GM18870 (cell line): Measurements from ENCODE around the gene M1AP.
A peak's percentile ranks its signal among the peaks of the same experiment; 100 is the strongest.

Experiments used
- ATAC-seq: cut with Tn5 transposase; IDR thresholded peaks from one replicate; pipeline ENCODE4 v1.9.1; 2021; ENCODE audit warnings: moderate library complexity; ENCODE audit not compliant: unreplicated experiment

Gene M1AP

DNA sequence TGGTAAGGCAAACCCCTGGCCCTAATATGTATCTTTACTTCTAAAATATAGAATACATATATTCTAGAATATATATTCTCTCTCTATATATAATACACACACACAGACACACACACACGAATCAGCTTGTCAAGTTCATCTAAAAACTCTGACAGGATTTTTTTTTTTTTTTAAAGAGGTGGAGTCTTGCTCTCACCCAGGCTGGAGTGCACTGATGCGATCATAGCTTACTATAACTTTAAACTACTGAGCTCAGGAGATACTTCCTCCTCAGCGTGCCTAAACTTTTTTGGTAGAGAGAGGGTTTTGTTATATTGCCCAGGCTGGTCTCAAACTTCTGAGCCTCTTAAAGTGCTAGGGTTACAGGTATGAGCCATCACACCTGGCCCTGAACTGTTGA is 48.5 kb downstream of the M1AP start:
- ATAC-seq, result no peak

DNA sequence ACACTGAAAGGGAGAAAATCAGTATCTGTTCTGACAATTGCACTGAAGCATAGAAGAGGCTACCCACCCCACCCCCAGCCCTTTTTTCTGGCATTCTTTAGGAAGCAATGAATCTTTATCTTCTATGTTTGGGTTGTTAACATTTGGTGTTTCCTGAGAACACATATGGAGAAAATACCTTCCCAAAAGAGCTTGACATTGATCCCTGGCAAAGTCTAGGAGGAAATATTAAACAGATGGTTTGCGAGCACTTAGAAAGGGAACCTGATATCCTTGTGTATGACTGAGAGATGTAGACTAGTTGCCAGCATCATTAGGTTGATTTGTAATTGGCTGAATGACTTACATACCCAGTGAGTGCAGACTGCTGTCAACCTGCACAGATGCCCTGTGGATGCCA is 50.7 kb downstream of the M1AP start:
- no peak for ATAC-seq

DNA sequence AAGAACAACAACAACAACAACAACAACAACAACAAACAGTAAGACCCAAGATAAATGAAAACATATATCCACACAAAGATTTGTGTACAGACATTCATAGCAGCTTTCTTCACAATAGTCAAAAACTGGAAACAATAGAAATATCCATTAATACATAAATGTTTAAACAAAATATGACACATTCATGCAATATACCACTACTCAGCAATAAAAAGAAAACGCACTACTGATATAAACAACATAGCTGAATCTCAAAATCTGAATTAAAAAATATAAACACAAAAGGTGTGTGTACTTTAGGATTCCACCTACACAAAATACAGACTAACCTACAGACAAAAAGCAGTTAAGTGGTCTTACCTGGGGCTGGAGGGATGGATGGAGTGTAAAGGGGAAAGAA is 51.5 kb downstream of the M1AP start:
- ATAC-seq, result no peak

DNA sequence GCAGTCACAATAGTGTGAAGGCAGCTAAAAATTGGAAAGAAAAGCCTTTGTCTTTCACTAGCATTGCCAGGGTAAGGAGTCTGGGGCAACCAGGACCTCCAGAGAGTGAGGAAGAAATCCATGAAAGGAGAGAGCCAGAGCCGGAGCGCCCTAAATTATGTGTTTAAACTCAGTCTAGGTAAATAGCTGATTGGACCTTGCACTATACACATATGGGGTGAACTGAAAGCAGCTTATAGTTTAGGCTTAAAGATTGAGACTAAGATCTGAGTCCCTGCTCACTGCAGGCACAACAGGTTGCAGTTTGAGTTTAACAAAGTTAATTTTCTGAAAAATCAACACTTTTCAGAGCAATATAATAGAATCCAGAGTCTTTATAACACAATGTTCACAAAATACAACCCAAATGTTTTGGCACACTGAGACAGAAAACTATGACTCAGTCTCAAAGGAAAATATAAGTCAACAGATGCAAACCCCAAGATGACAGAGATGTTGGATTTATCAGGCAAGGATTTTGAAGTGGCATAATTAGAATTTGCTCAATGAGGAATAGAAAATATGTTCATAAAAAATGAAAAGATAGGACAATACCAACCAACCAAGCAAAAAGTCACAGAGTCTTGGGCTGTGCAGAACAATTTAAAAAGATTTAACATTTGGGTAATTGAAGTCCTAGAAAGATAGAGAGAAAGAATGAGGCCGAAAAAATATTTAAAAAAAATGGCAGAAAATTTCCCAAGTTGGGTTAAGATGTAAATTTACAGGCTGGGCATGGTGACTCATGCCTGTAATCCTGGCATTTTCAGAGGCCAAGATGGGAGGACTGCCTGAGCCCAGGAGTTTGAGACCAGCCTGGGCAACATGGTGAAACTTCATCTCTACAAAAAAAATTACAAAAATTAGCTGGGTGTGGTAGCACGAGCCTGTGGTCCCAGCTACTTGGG is 54.0 kb downstream of the M1AP start:
- ATAC-seq, result no peak

DNA sequence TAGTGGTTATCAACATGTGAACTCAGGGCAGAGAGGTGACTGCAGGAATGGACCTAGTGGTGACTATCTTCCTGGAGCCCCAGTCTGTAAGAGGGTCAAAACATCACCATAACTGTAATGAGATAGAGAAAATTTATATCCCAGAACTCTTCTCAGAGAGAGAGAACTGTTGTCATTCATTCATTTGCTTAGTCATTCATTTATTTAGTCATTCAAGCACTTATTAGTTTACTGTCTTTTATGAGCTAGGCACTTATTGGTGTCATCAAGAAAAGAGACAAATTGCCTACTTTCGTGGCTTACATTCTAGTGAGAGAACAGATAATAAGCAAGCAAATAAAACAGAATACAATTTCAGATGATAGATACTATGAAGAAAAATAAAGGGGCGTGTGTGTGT is 59.5 kb downstream of the M1AP start:
- ATAC-seq, result no peak

DNA sequence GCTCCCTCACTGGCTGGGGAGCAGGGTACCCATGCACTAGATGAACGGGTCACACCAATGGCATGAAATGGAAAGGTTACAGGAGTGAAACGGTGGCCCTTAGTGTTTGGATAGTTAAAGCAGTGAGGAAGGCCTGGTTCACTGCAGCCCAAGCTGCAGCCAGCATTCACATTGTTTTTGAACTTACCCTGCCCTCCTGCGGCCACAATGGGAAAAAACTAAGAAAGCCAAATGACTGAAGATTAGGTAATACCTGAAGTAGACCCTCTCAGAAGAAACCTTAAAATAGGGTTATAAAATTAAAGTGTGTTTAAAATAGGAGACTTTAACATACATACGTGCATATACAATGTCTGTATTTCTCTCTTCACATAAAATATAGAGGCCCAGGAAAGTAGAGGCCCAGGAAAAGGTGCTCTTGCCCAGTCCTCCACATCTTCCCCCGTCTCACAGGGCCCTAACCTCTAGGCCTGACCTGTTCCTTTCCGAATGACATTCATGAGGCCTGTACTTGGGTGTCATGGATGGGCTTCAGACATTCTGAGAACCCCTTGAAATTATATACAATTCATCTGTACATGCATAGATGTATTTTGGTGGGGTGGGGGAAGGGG is 60.4 kb downstream of the M1AP start:
- ATAC-seq, result peak; percentile 59

DNA sequence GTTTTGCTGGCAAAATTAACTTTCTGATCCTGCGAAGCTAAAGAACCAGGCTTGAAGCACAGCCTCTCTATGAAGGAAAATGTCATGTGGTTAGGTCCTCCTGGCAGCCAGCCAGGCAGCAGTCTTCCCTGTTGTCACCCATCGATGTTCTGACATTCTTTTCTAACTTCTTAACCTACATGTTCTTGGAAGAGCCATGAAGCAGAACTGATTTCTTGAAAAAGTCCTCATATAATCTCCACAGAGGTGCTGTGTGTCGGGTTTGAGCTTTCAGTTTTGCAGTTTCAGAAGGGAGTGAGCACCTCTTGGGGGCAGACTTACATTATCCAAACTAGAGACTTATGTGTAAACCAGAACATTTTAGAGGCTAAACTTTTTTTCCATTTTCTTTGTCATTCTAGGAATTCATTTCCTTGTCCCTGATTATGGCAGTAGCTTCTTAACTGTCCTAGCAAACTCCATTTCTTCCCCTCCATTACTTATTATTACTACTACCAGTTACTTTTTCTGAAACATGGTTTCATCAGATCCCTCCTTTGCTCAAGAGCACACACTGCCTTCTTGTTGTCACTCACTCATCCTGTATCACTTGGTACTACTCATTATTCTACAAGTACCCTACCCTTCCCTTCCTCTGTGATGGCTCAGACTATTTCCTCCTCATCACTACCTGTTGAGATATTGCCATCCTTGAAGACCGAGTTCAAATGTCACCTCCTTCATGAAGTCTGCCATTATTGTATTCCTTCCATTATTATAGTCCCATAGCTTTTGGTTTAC is 62.5 kb downstream of the M1AP start:
- no peak for ATAC-seq

DNA sequence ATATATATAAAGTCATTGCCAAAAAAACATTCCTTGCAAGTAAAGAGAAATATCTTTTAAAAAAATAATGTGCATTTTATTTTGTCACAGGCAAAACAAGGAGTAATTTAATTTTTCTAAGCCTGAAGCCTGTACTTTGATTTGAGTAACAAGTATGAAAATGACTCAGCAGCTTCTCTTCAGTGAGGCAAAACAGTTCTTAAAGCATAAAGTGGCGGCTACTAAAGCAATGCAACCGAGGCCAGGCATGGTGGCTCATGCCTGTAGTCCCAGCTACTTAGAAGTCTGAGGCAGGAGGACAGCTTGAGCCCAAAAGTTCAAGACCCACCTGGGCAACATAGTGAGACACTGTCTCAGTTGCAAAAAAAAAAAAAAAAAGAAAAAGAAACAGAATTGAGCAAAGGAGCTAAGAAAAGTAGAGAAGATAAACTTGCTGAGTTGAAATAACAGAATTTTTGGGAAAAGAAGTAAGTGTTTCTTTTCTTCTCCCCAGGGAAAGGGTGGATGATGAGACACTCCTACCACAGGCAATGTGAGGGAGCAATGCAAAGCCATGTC is 64.0 kb downstream of the M1AP start:
- peak; percentile 45 for ATAC-seq

DNA sequence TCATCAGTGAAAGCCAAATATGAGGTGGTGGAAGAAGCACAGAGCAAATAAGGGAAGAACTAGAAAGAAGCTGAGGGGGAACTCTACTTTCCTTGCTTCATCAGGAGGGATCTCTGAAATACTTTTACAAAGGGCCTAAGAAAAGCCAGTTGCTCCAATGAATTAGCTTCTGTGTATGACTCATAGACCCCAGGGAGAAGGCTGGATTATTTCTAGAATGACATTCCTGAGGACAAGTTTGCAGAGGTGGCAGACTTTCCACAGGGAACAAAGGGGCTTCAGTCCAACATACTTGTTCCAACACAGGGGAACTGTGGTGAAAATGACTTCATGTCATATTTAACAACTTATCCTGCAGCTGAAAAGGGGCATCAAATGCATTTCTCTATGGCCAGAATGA is 64.6 kb downstream of the M1AP start:
- ATAC-seq, result no peak

DNA sequence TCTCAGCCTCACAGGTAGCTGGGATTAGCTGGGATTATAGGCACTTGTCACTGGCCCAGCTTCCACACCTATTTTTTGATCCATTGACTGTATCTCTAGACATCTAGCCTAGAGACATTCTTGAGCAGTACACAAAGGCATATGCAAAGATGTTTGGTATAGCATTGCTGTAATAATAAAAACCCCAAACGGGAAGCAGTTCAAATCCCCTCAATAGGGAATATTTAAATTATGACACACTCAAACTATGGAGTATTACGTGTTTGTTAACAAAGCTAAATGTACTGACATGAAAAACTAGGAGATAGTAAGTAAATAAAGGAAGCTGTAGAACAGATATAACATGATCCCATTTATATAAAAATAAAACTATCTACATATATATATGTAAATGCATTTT is 65.9 kb downstream of the M1AP start:
- ATAC-seq, result no peak

DNA sequence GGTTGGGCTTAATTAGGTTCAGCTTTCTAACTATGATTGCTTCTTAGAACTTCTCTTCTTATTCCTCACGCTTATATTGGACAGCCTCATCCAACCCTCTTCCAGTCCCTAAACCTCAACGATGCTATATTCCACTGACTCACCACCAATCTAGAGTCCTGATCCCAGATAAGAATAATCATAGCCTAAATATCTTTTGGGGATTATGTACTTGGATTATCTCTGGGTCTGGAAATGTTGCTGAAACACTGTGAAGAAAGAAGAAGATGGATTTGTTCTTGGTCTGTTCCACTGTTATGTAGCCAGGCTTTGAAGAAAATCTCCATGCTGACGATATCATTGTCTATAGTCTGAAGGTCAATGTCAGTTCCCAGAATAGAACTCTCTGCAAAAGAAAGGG is 66.7 kb downstream of the M1AP start:
- no peak for ATAC-seq

DNA sequence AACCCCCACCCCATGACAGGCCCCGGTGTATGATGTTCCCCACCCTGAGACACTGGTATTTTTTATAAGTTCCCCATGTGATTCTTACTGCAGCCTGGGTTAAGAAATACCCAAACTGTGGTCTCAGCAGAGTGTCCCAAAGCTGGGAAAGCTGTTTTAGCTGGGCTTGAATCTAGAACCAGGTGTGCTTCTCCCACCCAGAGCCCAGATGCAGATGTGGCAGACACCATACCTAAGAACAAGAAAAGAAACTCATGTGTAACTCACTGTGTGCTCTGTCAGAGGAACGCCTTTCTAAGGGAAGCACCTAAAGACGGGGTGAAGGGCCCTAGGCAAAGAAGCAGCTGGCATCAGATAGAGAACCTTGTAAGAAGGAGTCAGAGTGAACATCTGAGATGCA is 69.7 kb downstream of the M1AP start:
- ATAC-seq, result no peak

DNA sequence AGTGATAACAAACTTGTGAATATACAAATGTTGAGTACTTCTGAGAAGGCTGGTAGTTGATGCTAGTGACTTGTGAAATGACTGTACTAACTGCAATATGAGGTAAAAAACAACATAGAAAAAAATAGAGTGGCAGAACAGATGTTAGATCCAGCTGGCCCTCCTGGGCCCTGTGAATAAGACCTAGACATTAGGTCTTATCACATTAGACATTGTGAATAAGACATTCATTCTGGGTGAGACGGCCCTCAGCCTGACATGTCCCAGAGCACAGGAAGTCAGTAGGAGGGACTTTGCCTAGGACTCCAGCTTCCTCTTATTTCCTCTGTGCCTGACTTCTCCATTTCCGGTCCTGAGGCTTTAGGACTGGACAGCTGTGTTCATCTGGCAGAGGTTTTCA is 70.7 kb downstream of the M1AP start:
- no peak for ATAC-seq

DNA sequence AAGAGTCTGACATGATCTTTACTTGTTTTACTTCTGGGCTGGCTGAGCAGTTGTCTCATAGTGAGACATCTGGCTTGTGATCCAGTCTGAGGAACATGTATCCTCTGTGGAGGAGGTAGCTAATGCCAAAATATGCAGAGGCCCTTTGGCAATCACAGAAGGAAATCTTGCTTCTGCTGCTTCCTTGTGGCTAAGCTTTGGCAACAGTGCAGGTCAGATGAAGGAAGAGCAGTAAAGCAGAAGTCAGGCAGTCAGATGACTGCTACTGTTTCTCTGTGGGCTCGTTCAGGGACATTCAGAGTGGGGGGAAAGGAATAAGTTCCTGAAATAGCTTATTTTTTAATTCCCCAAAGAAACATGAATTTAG is 71.3 kb downstream of the M1AP start:
- ATAC-seq, result no peak

DNA sequence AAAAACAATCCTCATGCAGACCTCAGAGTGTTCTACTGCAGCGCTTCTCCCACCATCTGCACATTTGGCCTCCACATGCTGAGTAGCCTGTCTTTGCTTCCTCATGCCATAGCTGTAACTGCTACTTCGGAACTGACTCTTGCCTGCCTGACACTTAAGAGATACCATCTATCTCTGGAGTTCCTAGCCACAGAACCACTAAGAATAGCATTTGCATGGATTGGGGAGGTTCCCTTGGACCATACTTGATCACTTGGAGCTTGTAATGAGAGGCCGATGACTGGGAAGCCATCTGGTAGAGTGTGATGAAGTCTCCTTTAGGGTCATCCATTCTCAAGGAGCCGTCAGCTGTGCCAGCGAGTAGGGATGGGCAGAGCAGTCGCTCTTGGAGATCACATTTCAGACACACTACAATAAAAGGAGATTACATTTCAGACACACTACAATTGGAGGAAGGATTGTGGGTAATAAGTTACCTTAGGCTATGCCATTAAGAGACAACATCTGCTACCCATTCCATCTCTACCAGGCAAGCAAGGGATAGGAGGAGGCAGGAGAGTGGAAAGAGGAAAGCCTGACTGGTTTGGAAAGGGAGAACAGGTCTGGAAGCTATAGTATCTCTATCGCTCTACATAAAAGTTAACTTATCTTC is 71.8 kb downstream of the M1AP start:
- no peak for ATAC-seq

DNA sequence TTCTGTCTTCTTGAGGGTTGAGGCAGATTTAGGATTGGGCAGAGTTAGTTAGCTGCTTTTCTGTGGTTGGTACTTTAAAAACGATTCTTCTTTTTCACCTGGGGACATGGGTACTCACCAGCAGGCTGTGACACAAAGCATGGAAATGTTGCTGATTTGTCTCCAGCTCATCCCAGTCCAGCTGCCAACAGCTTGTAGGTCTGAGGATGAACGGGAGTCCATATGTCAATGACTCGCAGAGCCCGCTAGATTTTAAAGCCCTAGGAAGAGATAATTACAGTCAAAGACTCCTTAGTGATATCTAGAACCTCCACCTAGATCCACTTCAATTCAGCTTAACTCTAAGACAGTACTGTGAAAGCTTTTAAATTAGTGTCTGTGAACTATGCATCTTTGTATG is 72.8 kb downstream of the M1AP start:
- ATAC-seq, result no peak

DNA sequence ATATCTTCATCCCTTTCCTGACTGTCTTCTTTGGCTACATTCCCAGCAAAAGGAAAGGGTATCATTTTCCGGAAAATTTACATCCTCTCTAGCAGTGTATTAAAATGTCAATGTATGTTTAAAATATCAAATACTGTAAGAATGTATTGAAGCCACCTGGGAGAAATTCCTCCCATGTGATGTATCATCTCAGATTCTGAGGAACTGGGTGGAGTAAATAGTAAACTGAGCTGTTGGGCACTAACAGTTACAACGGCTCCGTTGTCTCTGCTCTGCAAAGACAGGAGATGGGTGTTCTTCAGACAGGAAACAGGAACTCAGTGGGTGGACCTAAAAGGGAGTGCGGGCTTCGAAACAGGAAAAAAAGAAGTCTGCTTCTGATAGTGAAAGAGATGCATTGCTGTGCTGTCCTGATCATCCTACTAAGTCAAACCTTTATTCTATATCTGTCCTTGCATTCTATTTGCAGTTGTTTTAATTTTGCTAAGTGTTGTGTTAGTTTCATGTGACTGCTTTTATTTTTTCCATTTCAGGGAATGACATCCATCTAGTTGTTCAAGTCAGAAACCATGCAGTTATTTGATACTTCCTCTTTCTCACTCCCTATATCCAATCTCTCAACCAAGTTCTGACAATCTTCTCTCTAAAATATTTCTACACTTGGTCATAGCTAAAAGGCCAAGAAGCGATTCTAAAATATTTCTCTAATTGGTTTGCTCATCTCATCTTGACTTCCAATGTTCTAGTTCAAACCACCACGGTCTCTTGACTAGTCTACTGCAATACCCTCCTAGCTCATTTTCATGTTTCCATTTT is 74.2 kb downstream of the M1AP start:
- no peak for ATAC-seq

DNA sequence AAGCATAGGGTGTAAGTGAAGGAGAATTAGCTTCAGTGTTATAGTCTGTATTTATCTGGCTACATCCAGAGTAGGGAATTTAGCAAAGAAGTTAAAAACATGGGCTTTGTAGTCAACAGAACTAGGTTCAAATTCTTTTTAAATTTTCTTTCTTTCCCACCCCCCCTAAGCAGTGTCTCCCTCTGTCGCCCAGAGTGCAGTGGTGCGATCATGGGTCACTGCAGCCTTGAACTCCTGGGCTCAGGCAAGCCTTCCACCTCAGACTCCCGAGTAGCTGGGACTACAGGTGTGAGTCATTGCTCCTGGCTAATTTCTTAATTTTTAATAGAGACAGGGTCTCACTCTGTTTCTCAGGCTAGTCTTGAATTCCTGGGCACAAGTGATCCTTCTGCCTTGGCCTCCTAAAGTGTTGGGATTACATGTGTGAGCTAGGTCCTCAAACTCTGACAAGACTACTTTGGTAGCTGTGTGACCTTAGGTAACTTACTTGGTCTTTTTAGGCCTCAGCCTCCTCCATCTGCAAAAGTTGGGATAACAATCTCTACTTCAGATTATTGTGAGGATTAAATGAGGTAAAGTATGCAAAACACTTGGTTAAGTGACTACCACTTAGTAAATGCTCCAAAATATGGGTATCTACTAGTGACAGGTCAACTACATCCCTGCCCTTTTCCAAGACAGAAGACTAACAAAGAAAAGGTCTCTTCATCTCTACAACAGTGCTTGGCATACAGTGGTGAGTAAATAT is 75.8 kb downstream of the M1AP start:
- no peak for ATAC-seq

DNA sequence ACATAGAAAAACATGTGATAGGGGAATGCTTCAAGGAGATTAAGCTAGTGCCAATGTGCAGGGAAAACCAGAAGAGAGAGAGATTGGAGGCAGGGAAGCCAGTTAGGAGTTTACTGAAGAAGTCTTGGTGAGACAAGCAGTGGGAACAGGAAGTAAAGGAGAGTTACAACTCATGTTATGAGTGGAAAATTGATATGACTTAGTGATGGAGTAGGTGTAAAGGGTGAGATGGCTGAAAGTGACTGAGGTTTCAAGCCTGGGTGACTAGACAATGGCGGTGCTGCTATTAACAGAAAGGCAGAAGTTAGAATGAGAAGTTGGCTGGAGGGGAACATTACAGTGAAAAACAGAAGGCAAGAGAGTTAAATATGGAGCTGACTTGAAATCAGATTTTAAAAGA is 77.1 kb downstream of the M1AP start:
- peak; percentile 78 for ATAC-seq
